ENCODE data around the gene FAM227A.

DNA sequence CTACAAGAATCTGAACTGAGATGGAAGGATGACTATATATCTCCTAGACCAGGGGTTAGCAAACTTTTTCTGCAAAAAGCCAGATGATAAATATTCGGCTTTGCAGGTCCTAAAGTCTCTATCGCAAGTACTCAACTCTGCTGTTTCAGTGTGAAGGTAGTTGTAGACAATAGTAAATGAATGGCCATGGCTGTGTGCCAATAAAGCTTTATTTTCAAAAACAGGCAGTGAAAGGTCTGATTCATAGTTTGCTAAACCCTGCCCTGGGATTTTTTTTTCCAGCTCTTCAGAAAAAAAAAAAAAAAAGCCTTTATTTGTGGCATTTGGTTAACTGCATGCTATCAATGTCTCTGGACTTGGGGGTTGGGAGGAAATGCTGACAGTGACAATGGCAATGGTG is 37.5 kb downstream of the FAM227A start:
- TF ChIP-seq POLR2A (IDR thresholded peaks at IDR 0.05), result no peak
- TF ChIP-seq, protein P1, sequence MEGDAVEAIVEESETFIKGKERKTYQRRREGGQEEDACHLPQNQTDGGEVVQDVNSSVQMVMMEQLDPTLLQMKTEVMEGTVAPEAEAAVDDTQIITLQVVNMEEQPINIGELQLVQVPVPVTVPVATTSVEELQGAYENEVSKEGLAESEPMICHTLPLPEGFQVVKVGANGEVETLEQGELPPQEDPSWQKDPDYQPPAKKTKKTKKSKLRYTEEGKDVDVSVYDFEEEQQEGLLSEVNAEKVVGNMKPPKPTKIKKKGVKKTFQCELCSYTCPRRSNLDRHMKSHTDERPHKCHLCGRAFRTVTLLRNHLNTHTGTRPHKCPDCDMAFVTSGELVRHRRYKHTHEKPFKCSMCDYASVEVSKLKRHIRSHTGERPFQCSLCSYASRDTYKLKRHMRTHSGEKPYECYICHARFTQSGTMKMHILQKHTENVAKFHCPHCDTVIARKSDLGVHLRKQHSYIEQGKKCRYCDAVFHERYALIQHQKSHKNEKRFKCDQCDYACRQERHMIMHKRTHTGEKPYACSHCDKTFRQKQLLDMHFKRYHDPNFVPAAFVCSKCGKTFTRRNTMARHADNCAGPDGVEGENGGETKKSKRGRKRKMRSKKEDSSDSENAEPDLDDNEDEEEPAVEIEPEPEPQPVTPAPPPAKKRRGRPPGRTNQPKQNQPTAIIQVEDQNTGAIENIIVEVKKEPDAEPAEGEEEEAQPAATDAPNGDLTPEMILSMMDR (IDR thresholded peaks at IDR 0.05), result no peak
